ENCODE data around the gene IQCE. TPM values are rescaled to one million over a fixed set of nuclear protein-coding genes. Genes with fewer than 3 reads are reported as not detected.

The IQCE gene
- total RNA-seq, 1 experiment from 2014 or later: 44.8 TPM

GRCh38 chr7:2542011-2542915 lies 16.5 kb upstream of the IQCE start:
- peaks cover 5% of the 10 kb centered on the region; the same call in 1 of the 2 replicates for H3K36me3 ChIP-seq (ENCODE audit: control insufficient read depth, insufficient read depth, low read length)
- ATAC-seq: no peak
- no peak for DNase-seq (ENCODE audit: low read depth, low spot score)
- H3K4me3 ChIP-seq (ENCODE audit: low read depth in 2 of 2, low read length in 2 of 2): no peak overlapping the region
- POLR2A ChIA-PET: no interaction called here
- TF ChIP-seq CTCF (IDR thresholded peaks at IDR 0.05) (no peak), SIN3A (IDR thresholded peaks at IDR 0.05; ENCODE audit: borderline replicate concordance, insufficient read depth, low read depth, low read length) (no peak), TCF7L2 (IDR thresholded peaks at IDR 0.05; ENCODE audit: low read depth, low read length) (no peak), POLR2AphosphoS5 (IDR thresholded peaks at IDR 0.05; ENCODE audit: low read depth, low read length) (no peak), REST (IDR thresholded peaks at IDR 0.05; ENCODE audit: insufficient read depth in 1 of 2, low read depth in 2 of 2, low read length in 1 of 2) (no peak)
- no peak overlapping the region for H3K27ac ChIP-seq (ENCODE audit: low read length)
- intact Hi-C loops (cut with micrococcal nuclease; ENCODE audit: unreplicated experiment) (no loop called here), in situ Hi-C loops (cut with HindIII; ENCODE audit: low pct_unique_long_range_greater_than_20kb, low sequenced_read_pairs) (no loop called here)
- H3K9me3 ChIP-seq (ENCODE audit: control insufficient read depth, insufficient read depth, low read depth, low read length): no peaks in the 10 kb centered on the region
- H3K4me1 ChIP-seq (ENCODE audit: control insufficient read depth, insufficient read depth, low read length): no peaks in the 10 kb centered on the region
- no peaks in the 10 kb centered on the region for H3K27me3 ChIP-seq (ENCODE audit: control insufficient read depth, insufficient read depth, low read length)
- CTCF ChIA-PET: no interaction called here
- no TSS peak for BruUV-seq (replicated peaks)

- no peak overlapping the region for H3K4me3 ChIP-seq (ENCODE audit: low read depth in 2 of 2, low read length in 2 of 2)
- H3K9me3 ChIP-seq (ENCODE audit: control insufficient read depth, insufficient read depth, low read depth, low read length): no peaks in the 10 kb centered on the region
- in situ Hi-C loops (cut with HindIII; ENCODE audit: low pct_unique_long_range_greater_than_20kb, low sequenced_read_pairs) (no loop called here), intact Hi-C loops (cut with micrococcal nuclease; ENCODE audit: unreplicated experiment) (no loop called here)
- ATAC-seq: no peak
- no peaks in the 10 kb centered on the region for H3K27me3 ChIP-seq (ENCODE audit: control insufficient read depth, insufficient read depth, low read length)
- TF ChIP-seq POLR2AphosphoS5 (IDR thresholded peaks at IDR 0.05; ENCODE audit: low read depth, low read length): no peak
- no peak for TF ChIP-seq SIN3A (IDR thresholded peaks at IDR 0.05; ENCODE audit: borderline replicate concordance, insufficient read depth, low read depth, low read length)
- TF ChIP-seq CTCF (IDR thresholded peaks at IDR 0.05): no peak
- TF ChIP-seq TCF7L2 (IDR thresholded peaks at IDR 0.05; ENCODE audit: low read depth, low read length): no peak
- no peak for TF ChIP-seq REST (IDR thresholded peaks at IDR 0.05; ENCODE audit: insufficient read depth in 1 of 2, low read depth in 2 of 2, low read length in 1 of 2)
- DNase-seq (ENCODE audit: low read depth, low spot score): no peak
- H3K36me3 ChIP-seq (ENCODE audit: control insufficient read depth, insufficient read depth, low read length): peaks cover 7% of the 10 kb centered on the region
- H3K27ac ChIP-seq (ENCODE audit: low read length): no peak overlapping the region
- ChIA-PET CTCF (no interaction called here), POLR2A (interaction anchor here (0.6 kb wide), 1 partner anchor 103 kb away, joined by 9 read pairs; no protein-coding TSS in a partner anchor)
- H3K4me1 ChIP-seq (ENCODE audit: control insufficient read depth, insufficient read depth, low read length): no peaks in the 10 kb centered on the region
- no TSS peak for BruUV-seq (replicated peaks)
Measured at GRCh38 chr7:2542916-2543871, 15.6 kb upstream of the IQCE start.
